ENCODE measurements around the gene TEP1. TPM values are rescaled to one million over a fixed set of nuclear protein-coding genes. Genes with fewer than 3 reads are reported as not detected.

TEP1 gene
- total and polyA plus RNA-seq, 2 of the 13 experiments (the other 11 are each of a cell fraction or from before 2014, with no cell fraction given), result 11.0 to 12.8 TPM

- TF ChIP-seq, protein P1, sequence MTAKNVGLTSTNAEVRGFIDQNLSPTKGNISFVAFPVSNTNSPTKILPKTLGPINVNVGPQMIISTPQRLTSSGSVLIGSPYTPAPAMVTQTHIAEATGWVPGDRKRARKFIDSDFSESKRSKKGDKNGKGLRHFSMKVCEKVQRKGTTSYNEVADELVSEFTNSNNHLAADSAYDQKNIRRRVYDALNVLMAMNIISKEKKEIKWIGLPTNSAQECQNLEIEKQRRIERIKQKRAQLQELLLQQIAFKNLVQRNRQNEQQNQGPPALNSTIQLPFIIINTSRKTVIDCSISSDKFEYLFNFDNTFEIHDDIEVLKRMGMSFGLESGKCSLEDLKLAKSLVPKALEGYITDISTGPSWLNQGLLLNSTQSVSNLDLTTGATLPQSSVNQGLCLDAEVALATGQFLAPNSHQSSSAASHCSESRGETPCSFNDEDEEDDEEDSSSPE (CRISPR knock-in tag; IDR thresholded peaks at IDR 0.05), result no peak
- TF ChIP-seq HNF4A (CRISPR knock-in tag; IDR thresholded peaks at IDR 0.05) (peak; percentile 60), FOSL1 (CRISPR knock-in tag; IDR thresholded peaks at IDR 0.05; ENCODE audit: borderline replicate concordance) (peak; percentile 66; the same call in 1 of the 2 replicates), SPEN (CRISPR knock-in tag; IDR thresholded peaks at IDR 0.05; ENCODE audit: low read depth) (no peak), HDAC2 (CRISPR knock-in tag; IDR thresholded peaks at IDR 0.05) (no peak), RXRB (CRISPR knock-in tag; IDR thresholded peaks at IDR 0.05; ENCODE audit: borderline replicate concordance) (peak; percentile 28; the same call in 1 of the 2 replicates), ZNF18 (CRISPR knock-in tag; IDR thresholded peaks at IDR 0.05; ENCODE audit: insufficient replicate concordance) (no peak), SP5 (CRISPR knock-in tag; IDR thresholded peaks at IDR 0.05; ENCODE audit: borderline replicate concordance, low read depth) (peak; percentile 65; the same call in 1 of the 2 replicates), ZBTB8A (CRISPR knock-in tag; IDR thresholded peaks at IDR 0.05; ENCODE audit: borderline replicate concordance, low read depth) (no peak), ZNF670 (CRISPR knock-in tag; IDR thresholded peaks at IDR 0.05; ENCODE audit: borderline replicate concordance) (no peak), ZNF224 (CRISPR knock-in tag; IDR thresholded peaks at IDR 0.05) (no peak), ZKSCAN1 (IDR thresholded peaks at IDR 0.05; ENCODE audit: low read length) (0 out of 2 replicates have a peak, but pooled peaks have one; percentile 39), GABPA (IDR thresholded peaks at IDR 0.05; ENCODE audit: low read depth, low read length) (no peak), GABPA (CRISPR knock-in tag; IDR thresholded peaks at IDR 0.05; ENCODE audit: low read depth) (peak; percentile 59), ZNF556 (CRISPR knock-in tag; IDR thresholded peaks at IDR 0.05; ENCODE audit: borderline replicate concordance) (0 out of 2 replicates have a peak, but pooled peaks have one; percentile 31), NR2F2 (IDR thresholded peaks at IDR 0.05; ENCODE audit: borderline replicate concordance, low read depth) (0 out of 2 replicates have a peak, but pooled peaks have one; percentile 17)
- TF ChIP-seq, protein P2, sequence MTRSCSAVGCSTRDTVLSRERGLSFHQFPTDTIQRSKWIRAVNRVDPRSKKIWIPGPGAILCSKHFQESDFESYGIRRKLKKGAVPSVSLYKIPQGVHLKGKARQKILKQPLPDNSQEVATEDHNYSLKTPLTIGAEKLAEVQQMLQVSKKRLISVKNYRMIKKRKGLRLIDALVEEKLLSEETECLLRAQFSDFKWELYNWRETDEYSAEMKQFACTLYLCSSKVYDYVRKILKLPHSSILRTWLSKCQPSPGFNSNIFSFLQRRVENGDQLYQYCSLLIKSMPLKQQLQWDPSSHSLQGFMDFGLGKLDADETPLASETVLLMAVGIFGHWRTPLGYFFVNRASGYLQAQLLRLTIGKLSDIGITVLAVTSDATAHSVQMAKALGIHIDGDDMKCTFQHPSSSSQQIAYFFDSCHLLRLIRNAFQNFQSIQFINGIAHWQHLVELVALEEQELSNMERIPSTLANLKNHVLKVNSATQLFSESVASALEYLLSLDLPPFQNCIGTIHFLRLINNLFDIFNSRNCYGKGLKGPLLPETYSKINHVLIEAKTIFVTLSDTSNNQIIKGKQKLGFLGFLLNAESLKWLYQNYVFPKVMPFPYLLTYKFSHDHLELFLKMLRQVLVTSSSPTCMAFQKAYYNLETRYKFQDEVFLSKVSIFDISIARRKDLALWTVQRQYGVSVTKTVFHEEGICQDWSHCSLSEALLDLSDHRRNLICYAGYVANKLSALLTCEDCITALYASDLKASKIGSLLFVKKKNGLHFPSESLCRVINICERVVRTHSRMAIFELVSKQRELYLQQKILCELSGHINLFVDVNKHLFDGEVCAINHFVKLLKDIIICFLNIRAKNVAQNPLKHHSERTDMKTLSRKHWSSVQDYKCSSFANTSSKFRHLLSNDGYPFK (CRISPR knock-in tag; IDR thresholded peaks at IDR 0.05; ENCODE audit: borderline replicate concordance), result no peak
- TF ChIP-seq, protein P3, sequence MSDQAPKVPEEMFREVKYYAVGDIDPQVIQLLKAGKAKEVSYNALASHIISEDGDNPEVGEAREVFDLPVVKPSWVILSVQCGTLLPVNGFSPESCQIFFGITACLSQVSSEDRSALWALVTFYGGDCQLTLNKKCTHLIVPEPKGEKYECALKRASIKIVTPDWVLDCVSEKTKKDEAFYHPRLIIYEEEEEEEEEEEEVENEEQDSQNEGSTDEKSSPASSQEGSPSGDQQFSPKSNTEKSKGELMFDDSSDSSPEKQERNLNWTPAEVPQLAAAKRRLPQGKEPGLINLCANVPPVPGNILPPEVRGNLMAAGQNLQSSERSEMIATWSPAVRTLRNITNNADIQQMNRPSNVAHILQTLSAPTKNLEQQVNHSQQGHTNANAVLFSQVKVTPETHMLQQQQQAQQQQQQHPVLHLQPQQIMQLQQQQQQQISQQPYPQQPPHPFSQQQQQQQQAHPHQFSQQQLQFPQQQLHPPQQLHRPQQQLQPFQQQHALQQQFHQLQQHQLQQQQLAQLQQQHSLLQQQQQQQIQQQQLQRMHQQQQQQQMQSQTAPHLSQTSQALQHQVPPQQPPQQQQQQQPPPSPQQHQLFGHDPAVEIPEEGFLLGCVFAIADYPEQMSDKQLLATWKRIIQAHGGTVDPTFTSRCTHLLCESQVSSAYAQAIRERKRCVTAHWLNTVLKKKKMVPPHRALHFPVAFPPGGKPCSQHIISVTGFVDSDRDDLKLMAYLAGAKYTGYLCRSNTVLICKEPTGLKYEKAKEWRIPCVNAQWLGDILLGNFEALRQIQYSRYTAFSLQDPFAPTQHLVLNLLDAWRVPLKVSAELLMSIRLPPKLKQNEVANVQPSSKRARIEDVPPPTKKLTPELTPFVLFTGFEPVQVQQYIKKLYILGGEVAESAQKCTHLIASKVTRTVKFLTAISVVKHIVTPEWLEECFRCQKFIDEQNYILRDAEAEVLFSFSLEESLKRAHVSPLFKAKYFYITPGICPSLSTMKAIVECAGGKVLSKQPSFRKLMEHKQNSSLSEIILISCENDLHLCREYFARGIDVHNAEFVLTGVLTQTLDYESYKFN (CRISPR knock-in tag; conservative IDR thresholded peaks at IDR 0.05), result peak; percentile 46; the same call in 1 of the 2 replicates
Measured at GRCh38 chr14:20427231-20428009, 14.1 kb upstream of the TEP1 start (continued).
